Lower lobe of right lung (tissue), 2 donors: ENCODE measurements around the gene DAB2IP. TPM values are rescaled to one million over a fixed set of nuclear protein-coding genes. Genes with fewer than 3 reads are reported as not detected.
"Not testable (repeated sequence)": the region's sequence is repeated elsewhere in the genome, so short reads cannot be mapped to it uniquely, and the experiment has no call there.

Source experiments
- ATAC-seq, 2 donors: fragments of 200-7000 bp; cut with Tn5 transposase; one replicate each; pipeline ENCODE4 v1.9.1; 2020 to 2022; ENCODE audit warnings: mild to moderate bottlenecking in 2 of 2, moderate library complexity in 2 of 2
- DNase-seq: peaks from one replicate; pipeline ENCODE4 v3.0.0-alpha.2; 2020
- H3K27ac ChIP-seq: fragments of 200-600 bp; one replicate; pipeline ENCODE4 v1.8.0; 2022
- H3K27me3 ChIP-seq: fragments of 200-600 bp; one replicate; pipeline ENCODE4 v1.8.0; 2022; ENCODE audit warnings: low read depth
- H3K36me3 ChIP-seq: fragments of 200-600 bp; one replicate; pipeline ENCODE4 v1.8.0; 2022; ENCODE audit warnings: mild to moderate bottlenecking
- H3K4me1 ChIP-seq: fragments of 200-600 bp; one replicate; pipeline ENCODE4 v1.8.0; 2022
- H3K4me3 ChIP-seq: fragments of 200-600 bp; one replicate; pipeline ENCODE4 v1.8.0; 2022; ENCODE audit warnings: mild to moderate bottlenecking
- H3K9me3 ChIP-seq: fragments of 200-600 bp; one replicate; pipeline ENCODE4 v1.8.0; 2022
- CTCF ChIP-seq: fragments of 200-600 bp; IDR thresholded peaks from one replicate; pipeline ENCODE4 v1.8.0; 2022; ENCODE audit warnings: antibody characterized with exemption, mild to moderate bottlenecking
- intact Hi-C: fragments of 100-400 bp; cut with DNase I; formaldehyde crosslinking; loops from one replicate; pipeline ENCODE4 v1.11.0; 2022
- total RNA-seq: library from RNA; stranded (reverse); fragmentation: NEBNext Ultra II Directional; extraction: Animal tissue kit (Norgen Biotek cat#: 25700); gene quantifications from one replicate; pipeline ENCODE4 v1.2.1, GENCODE V29; 2021
- donor health status: DM: no; HTN: yes; CAD: no; lungs with severe emphysema.

The DAB2IP gene
- total RNA-seq, 1 donor from 2014 or later = 54.1 TPM

- no peak for DNase-seq
Observed at GRCh38 chr9:121788686-121789366, 137.4 kb downstream of the DAB2IP start.

GRCh38 chr9:121790841-121791240 is 139.4 kb downstream of the DAB2IP start:
- Histone ChIP-seq H3K4me3 (no peak overlapping the region), H3K4me1 (no peaks in the 10 kb centered on the region), H3K36me3 (peaks cover 6% of the 10 kb centered on the region), H3K27me3 (no peaks in the 10 kb centered on the region), H3K9me3 (no peaks in the 10 kb centered on the region), H3K27ac (no peak overlapping the region)
- no peak for DNase-seq
- intact Hi-C loops = no loop called here
- no peak for TF ChIP-seq CTCF
- no peak for ATAC-seq

More at GRCh38 chr9:121788686-121789366, 137.4 kb downstream of the DAB2IP start:
- intact Hi-C loops = no loop called here
- no peak for ATAC-seq
- H3K36me3 ChIP-seq = peaks cover 25% of the 10 kb centered on the region
- no peaks in the 10 kb centered on the region for H3K9me3 ChIP-seq
- H3K4me1 ChIP-seq = peaks cover 2% of the 10 kb centered on the region
- H3K4me3 ChIP-seq = no peak overlapping the region
- TF ChIP-seq CTCF = no peak
- H3K27ac ChIP-seq = no peak overlapping the region
- H3K27me3 ChIP-seq = no peaks in the 10 kb centered on the region

GRCh38 chr9:121792476-121792875 is 141.0 kb downstream of the DAB2IP start:
- H3K9me3 ChIP-seq, H3K4me3 ChIP-seq, ATAC-seq, intact Hi-C loops, H3K4me1 ChIP-seq, H3K27me3 ChIP-seq, DNase-seq, H3K36me3 ChIP-seq, H3K27ac ChIP-seq: not testable (repeated sequence)

- H3K9me3 ChIP-seq, H3K36me3 ChIP-seq, DNase-seq, H3K4me3 ChIP-seq, ATAC-seq, intact Hi-C loops, H3K4me1 ChIP-seq, H3K27ac ChIP-seq, H3K27me3 ChIP-seq: not testable (repeated sequence)
Observed at GRCh38 chr9:121794334-121794733, 142.9 kb downstream of the DAB2IP start.

- TF ChIP-seq CTCF = no peak
- intact Hi-C loops = no loop called here
- no peak overlapping the region for H3K4me3 ChIP-seq
- no peaks in the 10 kb centered on the region for H3K27me3 ChIP-seq
- no peak for DNase-seq
- H3K36me3 ChIP-seq = no peaks in the 10 kb centered on the region
- no peaks in the 10 kb centered on the region for H3K9me3 ChIP-seq
- ATAC-seq = no peak
- no peaks in the 10 kb centered on the region for H3K4me1 ChIP-seq
- no peak overlapping the region for H3K27ac ChIP-seq
Observed at GRCh38 chr9:121797081-121797480, 145.6 kb downstream of the DAB2IP start.

GRCh38 chr9:121798941-121799340 is 147.5 kb downstream of the DAB2IP start:
- no peaks in the 10 kb centered on the region for H3K27me3 ChIP-seq
- H3K4me3 ChIP-seq = no peak overlapping the region
- DNase-seq (no peak), ATAC-seq (no peak)
- no peaks in the 10 kb centered on the region for H3K36me3 ChIP-seq
- intact Hi-C loops = no loop called here
- TF ChIP-seq CTCF = no peak
- H3K9me3 ChIP-seq = no peaks in the 10 kb centered on the region
- H3K27ac ChIP-seq = no peak overlapping the region
- H3K4me1 ChIP-seq = no peaks in the 10 kb centered on the region
